Measurements from ENCODE around the gene APMAP.

APMAP gene

DNA sequence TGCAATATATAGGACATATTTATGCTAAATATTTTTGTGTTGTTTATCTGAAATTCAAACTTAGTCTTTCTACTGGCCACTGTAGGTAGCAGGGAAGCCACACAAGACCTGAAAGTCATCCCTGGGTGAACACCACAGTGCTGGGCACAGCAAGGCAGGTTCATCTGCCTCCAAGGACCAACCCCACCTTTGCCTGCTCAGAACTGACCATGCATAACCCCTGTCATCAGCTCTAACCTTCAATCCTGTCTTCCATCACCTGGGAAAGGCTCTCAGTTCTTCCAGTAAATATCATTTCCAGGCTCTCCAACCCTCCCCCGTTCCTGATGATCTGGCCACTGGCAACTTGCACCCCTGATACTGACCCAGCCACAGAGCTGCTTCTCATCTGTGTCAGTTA lies 76.1 kb downstream of the APMAP start:
- TF ChIP-seq, protein P1, sequence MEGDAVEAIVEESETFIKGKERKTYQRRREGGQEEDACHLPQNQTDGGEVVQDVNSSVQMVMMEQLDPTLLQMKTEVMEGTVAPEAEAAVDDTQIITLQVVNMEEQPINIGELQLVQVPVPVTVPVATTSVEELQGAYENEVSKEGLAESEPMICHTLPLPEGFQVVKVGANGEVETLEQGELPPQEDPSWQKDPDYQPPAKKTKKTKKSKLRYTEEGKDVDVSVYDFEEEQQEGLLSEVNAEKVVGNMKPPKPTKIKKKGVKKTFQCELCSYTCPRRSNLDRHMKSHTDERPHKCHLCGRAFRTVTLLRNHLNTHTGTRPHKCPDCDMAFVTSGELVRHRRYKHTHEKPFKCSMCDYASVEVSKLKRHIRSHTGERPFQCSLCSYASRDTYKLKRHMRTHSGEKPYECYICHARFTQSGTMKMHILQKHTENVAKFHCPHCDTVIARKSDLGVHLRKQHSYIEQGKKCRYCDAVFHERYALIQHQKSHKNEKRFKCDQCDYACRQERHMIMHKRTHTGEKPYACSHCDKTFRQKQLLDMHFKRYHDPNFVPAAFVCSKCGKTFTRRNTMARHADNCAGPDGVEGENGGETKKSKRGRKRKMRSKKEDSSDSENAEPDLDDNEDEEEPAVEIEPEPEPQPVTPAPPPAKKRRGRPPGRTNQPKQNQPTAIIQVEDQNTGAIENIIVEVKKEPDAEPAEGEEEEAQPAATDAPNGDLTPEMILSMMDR (IDR thresholded peaks at IDR 0.05; ENCODE audit: low read depth, low read length, missing control alignments) = no peak
- H3K4me3 ChIP-seq (ENCODE audit: low read depth, low read length) = no peak overlapping the region
- DNase-seq (ENCODE audit: low read depth) = no peak

GRCh38 chr20:24915892-24916291 lies 76.7 kb downstream of the APMAP start:
- DNase-seq (ENCODE audit: low read depth) = no peak
- TF ChIP-seq, protein P1 (IDR thresholded peaks at IDR 0.05; ENCODE audit: low read depth, low read length, missing control alignments) = no peak
- H3K4me3 ChIP-seq (ENCODE audit: low read depth, low read length) = no peak overlapping the region

- TF ChIP-seq, protein P1 (IDR thresholded peaks at IDR 0.05; ENCODE audit: low read depth, low read length, missing control alignments) = no peak
- DNase-seq (ENCODE audit: low read depth) = no peak
Measured at GRCh38 chr20:24915440-24915839, 77.1 kb downstream of the APMAP start.

GRCh38 chr20:24914388-24915241 lies 77.9 kb downstream of the APMAP start:
- H3K4me3 ChIP-seq (ENCODE audit: low read depth, low read length) = no peak overlapping the region
- DNase-seq (ENCODE audit: low read depth) = no peak
- TF ChIP-seq, protein P1 (IDR thresholded peaks at IDR 0.05; ENCODE audit: low read depth, low read length, missing control alignments) = no peak

More at GRCh38 chr20:24915440-24915839, 77.1 kb downstream of the APMAP start:
- H3K4me3 ChIP-seq (ENCODE audit: low read depth, low read length) = no peak overlapping the region

- DNase-seq (ENCODE audit: low read depth) = no peak
- no peak overlapping the region for H3K4me3 ChIP-seq (ENCODE audit: low read depth, low read length)
- TF ChIP-seq, protein P1 (IDR thresholded peaks at IDR 0.05; ENCODE audit: low read depth, low read length, missing control alignments) = no peak
Measured at GRCh38 chr20:24913076-24913628, 79.4 kb downstream of the APMAP start.

All from GM12864 (cell line).